Sigmoid colon (tissue), 4 donors: ENCODE data around the gene LRRTM1.

Source experiments
- CTCF ChIP-seq, 4 experiments: fragments of 450-650 bp in 3 of 4; fragments of 200-600 bp in 1 of 4; IDR thresholded peaks; one replicate each; pipeline ENCODE4 v1.5.1; 2016 to 2019; ENCODE audit warnings: antibody characterized with exemption in 4 of 4, mild to moderate bottlenecking in 3 of 4, moderate library complexity in 2 of 4
- EP300 ChIP-seq, 4 donors: sonication (generic); formaldehyde crosslinking; IDR thresholded peaks; one replicate each; pipeline ENCODE4 v1.6.1; 2017; ENCODE audit warnings: antibody characterized with exemption in 4 of 4

- TF ChIP-seq EP300 (IDR thresholded peaks at IDR 0.05) (no peak), CTCF (IDR thresholded peaks at IDR 0.05) (no peak)
These were observed 47.1 kb downstream of the LRRTM1 start for GRCh38 chr2:80257450-80257849.
